ENCODE data around the gene IL1B. TPM values are rescaled to one million over a fixed set of nuclear protein-coding genes. Genes with fewer than 3 reads are reported as not detected.

The IL1B gene
- total and polyA plus RNA-seq, 2 of the 8 experiments (the other 6 are each of a cell fraction or from before 2014, with no cell fraction given): not detected

DNA sequence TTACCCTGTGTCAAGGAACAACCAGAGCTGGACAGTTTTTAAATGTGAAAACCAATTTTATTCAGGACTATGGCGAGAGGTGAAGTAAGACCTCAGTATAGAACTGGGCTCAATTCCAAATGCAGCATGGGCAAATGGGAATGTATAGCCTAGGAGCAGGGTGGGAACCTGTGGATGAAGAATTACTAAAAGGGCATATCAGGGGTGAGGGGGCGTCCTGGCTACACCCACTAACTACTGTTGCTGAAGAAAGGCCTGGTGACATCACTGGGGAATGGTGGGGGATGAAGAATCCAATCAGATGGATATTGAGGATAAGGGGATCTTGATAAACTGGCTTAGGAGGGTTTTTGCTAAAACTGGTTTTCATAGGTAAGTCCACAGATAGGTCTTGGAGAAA lies 47.1 kb upstream of the IL1B start:
- Histone ChIP-seq H3K27ac (ENCODE audit: low read depth, low read length) (no peak overlapping the region), H3K79me2 (ENCODE audit: control insufficient read depth in 1 of 2, insufficient read depth in 2 of 2, low read length in 2 of 2) (no peaks in the 10 kb centered on the region), H3K9me3 (ENCODE audit: insufficient read depth in 2 of 2, low read depth in 1 of 2, low read length in 1 of 2) (no peaks in the 10 kb centered on the region), H3K4me2 (ENCODE audit: insufficient read depth in 1 of 2, low read depth in 2 of 2, low read length in 2 of 2) (no peak overlapping the region), H3K23me2 (ENCODE audit: low read depth, low read length) (no peaks in the 10 kb centered on the region), H2BK120ac (replicated peaks; ENCODE audit: low read depth, low read length) (no peak overlapping the region), H2BK20ac (ENCODE audit: low read length) (no peak overlapping the region), H3K79me1 (ENCODE audit: low read depth, low read length) (no peaks in the 10 kb centered on the region; the same call in 1 of the 2 replicates), H3K4me3 (ENCODE audit: extremely low read depth in 1 of 4, insufficient read depth in 2 of 4, low read depth in 3 of 4, low read length in 4 of 4) (no peak overlapping the region), H3K18ac (ENCODE audit: extremely low read depth, low read length) (no peak overlapping the region), H2AK5ac (ENCODE audit: low read depth, low read length) (no peak overlapping the region), H3K36me3 (ENCODE audit: control insufficient read depth in 2 of 4, insufficient read depth in 4 of 4, low read length in 3 of 4) (no peaks in the 10 kb centered on the region), H4K91ac (replicated peaks; ENCODE audit: insufficient read length, low read length) (no peak overlapping the region), H3K27me3 (replicated peaks in 1 of 4; ENCODE audit: control insufficient read depth in 3 of 4, extremely low read depth in 1 of 4, insufficient read depth in 3 of 4, low read length in 3 of 4) (no peaks in the 10 kb centered on the region), H3K23ac (ENCODE audit: insufficient read length) (no peak overlapping the region), H2BK12ac (ENCODE audit: low read depth, low read length) (no peak overlapping the region), H2BK5ac (ENCODE audit: low read depth, low read length) (no peak overlapping the region), H3K9ac (replicated peaks in 1 of 4; ENCODE audit: extremely low read depth in 1 of 4, low read depth in 3 of 4, low read length in 3 of 4) (no peak overlapping the region), H4K5ac (ENCODE audit: insufficient read length, low read depth, low read length) (no peak overlapping the region), H3K4me1 (replicated peaks in 1 of 4; ENCODE audit: control insufficient read depth in 3 of 4, insufficient read depth in 4 of 4, low read length in 3 of 4) (0 out of 7 replicates have a peak, but pooled peaks cover 0 to 2% (median 0%) of the 10 kb centered on the region in 4 experiments), H2AFZ (ENCODE audit: low read length) (no peak overlapping the region), H3K4ac (replicated peaks; ENCODE audit: insufficient read length, low read depth, low read length) (no peak overlapping the region), H3K56ac (replicated peaks; ENCODE audit: insufficient read length, low read depth, low read length) (no peak overlapping the region), H4K8ac (ENCODE audit: extremely low read depth, insufficient read depth, low read length) (no peak overlapping the region), H2BK15ac (ENCODE audit: low read length) (no peak overlapping the region), H4K20me1 (replicated peaks in 1 of 2; ENCODE audit: control insufficient read depth in 1 of 2, insufficient read depth in 2 of 2, low read length in 2 of 2) (no peaks in the 10 kb centered on the region), H3K14ac (ENCODE audit: insufficient read length) (no peak overlapping the region)
- no peak for DNase-seq (ENCODE audit: low read depth in 1 of 2, low spot score in 2 of 2)
- ChIA-PET POLR2A (ENCODE audit: partially characterized antibody) (no interaction called here), CTCF (ENCODE audit: partially characterized antibody) (interaction anchor here (0.8 to 9.7 kb wide), 8 partner anchors 10 to 201 kb away, joined by 3 to 178 read pairs (median 4); no protein-coding TSS in a partner anchor)
- TF ChIP-seq TBP (IDR thresholded peaks at IDR 0.05; ENCODE audit: low read depth, low read length) (no peak), ASH2L (IDR thresholded peaks at IDR 0.05; ENCODE audit: low read length) (no peak), NRF1 (IDR thresholded peaks at IDR 0.05; ENCODE audit: low read depth, low read length) (no peak)
- FAIRE-seq: no peak
- 86% methylated on average over 2 of the region's 2 CpGs; no CpG with 5 or more reads in 1 of the 2 experiments for WGBS, 2 experiments (ENCODE audit: extremely low coverage in 1 of 2, insufficient coverage in 1 of 2, insufficient read length in 1 of 2, insufficient replicate concordance in 2 of 2, low coverage in 1 of 2, low lambda C conversion rate in 2 of 2, missing lambda C conversion rate in 1 of 2)

All from H1 (cell line).